Neural cell (in vitro differentiated cells): ENCODE data around the gene STRADA.

ENCODE experiments used
- EP300 ChIP-seq: fragments of 450-650 bp; conservative IDR thresholded peaks from 2 replicates; pipeline ENCODE4 v1.6.1; 2014; ENCODE audit warnings: antibody characterized with exemption, mild to moderate bottlenecking, moderate library complexity; ENCODE audit not compliant: poor library complexity, severe bottlenecking
- EZH2 ChIP-seq: fragments of 200-600, 300-800 bp; shearing (Covaris generic), sonication (generic); IDR thresholded peaks from 2 replicates; pipeline ENCODE4 v1.6.1; 2014; ENCODE audit warnings: antibody characterized with exemption, low read length, borderline replicate concordance, mild to moderate bottlenecking; ENCODE audit not compliant: insufficient read depth, poor library complexity, severe bottlenecking
- POLR2AphosphoS5 ChIP-seq: IDR thresholded peaks from 2 replicates; pipeline ENCODE4 v1.6.1; 2012
- RAD21 ChIP-seq: fragments of 450-650 bp; conservative IDR thresholded peaks from 2 replicates; pipeline ENCODE4 v1.6.1; 2014; ENCODE audit warnings: antibody characterized with exemption, mild to moderate bottlenecking, moderate library complexity
- SMC3 ChIP-seq: fragments of 450-650 bp; conservative IDR thresholded peaks from 2 replicates; pipeline ENCODE4 v1.6.1; 2014; ENCODE audit warnings: antibody characterized with exemption, mild to moderate bottlenecking, moderate library complexity; ENCODE audit not compliant: poor library complexity
- TAF1 ChIP-seq: IDR thresholded peaks from 2 replicates; pipeline ENCODE4 v1.6.1; 2012; ENCODE audit warnings: low read depth
- TF ChIP-seq, protein P1 (sequence below): fragments of 450-650 bp; IDR thresholded peaks from 2 replicates; pipeline ENCODE4 v1.5.1; 2014; ENCODE audit warnings: antibody characterized with exemption, mild to moderate bottlenecking, moderate library complexity; ENCODE audit not compliant: poor library complexity, severe bottlenecking
- TF ChIP-seq, protein P2 (sequence below): IDR thresholded peaks from 2 replicates; pipeline ENCODE4 v1.6.1; 2012; ENCODE audit warnings: borderline replicate concordance

DNA sequence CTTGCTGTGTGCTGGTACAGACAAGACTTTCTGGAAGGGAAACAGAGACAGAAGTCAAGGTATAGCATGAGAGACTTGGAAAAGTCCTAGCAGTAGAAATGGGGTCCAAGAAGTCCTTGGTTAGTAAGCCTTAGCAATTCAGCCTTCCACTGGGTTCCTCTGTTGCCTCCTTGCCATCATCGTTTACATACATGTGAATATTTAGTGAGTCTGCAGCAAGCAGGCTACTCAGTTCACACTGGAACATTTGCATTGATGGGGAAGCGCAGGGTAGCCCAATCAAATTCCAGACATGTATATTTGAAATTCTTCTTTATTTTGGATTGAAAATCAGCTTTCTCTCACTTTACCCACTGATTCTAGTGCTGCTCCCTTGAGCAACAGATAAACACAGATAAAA, 68.7 kb downstream of the STRADA start:
- TF ChIP-seq, protein P1, sequence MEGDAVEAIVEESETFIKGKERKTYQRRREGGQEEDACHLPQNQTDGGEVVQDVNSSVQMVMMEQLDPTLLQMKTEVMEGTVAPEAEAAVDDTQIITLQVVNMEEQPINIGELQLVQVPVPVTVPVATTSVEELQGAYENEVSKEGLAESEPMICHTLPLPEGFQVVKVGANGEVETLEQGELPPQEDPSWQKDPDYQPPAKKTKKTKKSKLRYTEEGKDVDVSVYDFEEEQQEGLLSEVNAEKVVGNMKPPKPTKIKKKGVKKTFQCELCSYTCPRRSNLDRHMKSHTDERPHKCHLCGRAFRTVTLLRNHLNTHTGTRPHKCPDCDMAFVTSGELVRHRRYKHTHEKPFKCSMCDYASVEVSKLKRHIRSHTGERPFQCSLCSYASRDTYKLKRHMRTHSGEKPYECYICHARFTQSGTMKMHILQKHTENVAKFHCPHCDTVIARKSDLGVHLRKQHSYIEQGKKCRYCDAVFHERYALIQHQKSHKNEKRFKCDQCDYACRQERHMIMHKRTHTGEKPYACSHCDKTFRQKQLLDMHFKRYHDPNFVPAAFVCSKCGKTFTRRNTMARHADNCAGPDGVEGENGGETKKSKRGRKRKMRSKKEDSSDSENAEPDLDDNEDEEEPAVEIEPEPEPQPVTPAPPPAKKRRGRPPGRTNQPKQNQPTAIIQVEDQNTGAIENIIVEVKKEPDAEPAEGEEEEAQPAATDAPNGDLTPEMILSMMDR: no peak
- no peak for TF ChIP-seq EZH2
- TF ChIP-seq RAD21: no peak
- no peak for TF ChIP-seq SMC3
- TF ChIP-seq POLR2AphosphoS5: no peak
- TF ChIP-seq TAF1: no peak
- TF ChIP-seq EP300: no peak
- TF ChIP-seq, protein P2, sequence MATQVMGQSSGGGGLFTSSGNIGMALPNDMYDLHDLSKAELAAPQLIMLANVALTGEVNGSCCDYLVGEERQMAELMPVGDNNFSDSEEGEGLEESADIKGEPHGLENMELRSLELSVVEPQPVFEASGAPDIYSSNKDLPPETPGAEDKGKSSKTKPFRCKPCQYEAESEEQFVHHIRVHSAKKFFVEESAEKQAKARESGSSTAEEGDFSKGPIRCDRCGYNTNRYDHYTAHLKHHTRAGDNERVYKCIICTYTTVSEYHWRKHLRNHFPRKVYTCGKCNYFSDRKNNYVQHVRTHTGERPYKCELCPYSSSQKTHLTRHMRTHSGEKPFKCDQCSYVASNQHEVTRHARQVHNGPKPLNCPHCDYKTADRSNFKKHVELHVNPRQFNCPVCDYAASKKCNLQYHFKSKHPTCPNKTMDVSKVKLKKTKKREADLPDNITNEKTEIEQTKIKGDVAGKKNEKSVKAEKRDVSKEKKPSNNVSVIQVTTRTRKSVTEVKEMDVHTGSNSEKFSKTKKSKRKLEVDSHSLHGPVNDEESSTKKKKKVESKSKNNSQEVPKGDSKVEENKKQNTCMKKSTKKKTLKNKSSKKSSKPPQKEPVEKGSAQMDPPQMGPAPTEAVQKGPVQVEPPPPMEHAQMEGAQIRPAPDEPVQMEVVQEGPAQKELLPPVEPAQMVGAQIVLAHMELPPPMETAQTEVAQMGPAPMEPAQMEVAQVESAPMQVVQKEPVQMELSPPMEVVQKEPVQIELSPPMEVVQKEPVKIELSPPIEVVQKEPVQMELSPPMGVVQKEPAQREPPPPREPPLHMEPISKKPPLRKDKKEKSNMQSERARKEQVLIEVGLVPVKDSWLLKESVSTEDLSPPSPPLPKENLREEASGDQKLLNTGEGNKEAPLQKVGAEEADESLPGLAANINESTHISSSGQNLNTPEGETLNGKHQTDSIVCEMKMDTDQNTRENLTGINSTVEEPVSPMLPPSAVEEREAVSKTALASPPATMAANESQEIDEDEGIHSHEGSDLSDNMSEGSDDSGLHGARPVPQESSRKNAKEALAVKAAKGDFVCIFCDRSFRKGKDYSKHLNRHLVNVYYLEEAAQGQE: no peak
